HepG2 (cell line): ENCODE measurements around the gene TBC1D16. TPM values are rescaled to one million over a fixed set of nuclear protein-coding genes. Genes with fewer than 3 reads are reported as not detected.

ENCODE experiments used
- FIP1L1 ChIP-seq: fragments of 200-400 bp; formaldehyde crosslinking; IDR thresholded peaks from 2 replicates; pipeline ENCODE4 v1.6.1; 2018; ENCODE audit warnings: low read depth, mild to moderate bottlenecking, low read length, moderate library complexity, borderline replicate concordance; ENCODE audit not compliant: insufficient read depth
- FOXP1 ChIP-seq, 2 experiments: fragments of 450-650 bp in 1 of 2; IDR thresholded peaks; 2 replicates each; pipeline ENCODE4 v1.6.1; 2017 to 2018; ENCODE audit warnings: antibody characterized with exemption in 1 of 2
- RARA ChIP-seq: IDR thresholded peaks from 2 replicates; pipeline ENCODE4 v1.6.1; 2016; ENCODE audit warnings: missing genetic modification reagents, missing compliant biosample characterization
- ZNF224 ChIP-seq: sonication (generic); formaldehyde crosslinking; IDR thresholded peaks from 2 replicates; pipeline ENCODE4 v1.5.0; 2020; ENCODE audit warnings: mild to moderate bottlenecking, missing genetic modification reagents
- ZNF251 ChIP-seq: sonication (generic); formaldehyde crosslinking; IDR thresholded peaks from 2 replicates; pipeline ENCODE4 v1.9.0; 2021; ENCODE audit warnings: mild to moderate bottlenecking, missing genetic modification reagents
- ZNF501 ChIP-seq: sonication (generic); formaldehyde crosslinking; IDR thresholded peaks from 2 replicates; pipeline ENCODE4 v1.5.1; 2020; ENCODE audit warnings: mild to moderate bottlenecking, moderate library complexity, missing genetic modification reagents
- ZNF615 ChIP-seq: sonication (generic); formaldehyde crosslinking; IDR thresholded peaks from 2 replicates; pipeline ENCODE4 v1.5.0; 2020; ENCODE audit warnings: mild to moderate bottlenecking, missing genetic modification reagents, borderline replicate concordance
- ZNF720 ChIP-seq: sonication (generic); formaldehyde crosslinking; IDR thresholded peaks from 2 replicates; pipeline ENCODE4 v1.4.0; 2020; ENCODE audit warnings: missing genetic modification reagents
- ZNF839 ChIP-seq: sonication (generic); formaldehyde crosslinking; IDR thresholded peaks from 2 replicates; pipeline ENCODE4 v1.4.0; 2020; ENCODE audit warnings: missing genetic modification reagents, mild to moderate bottlenecking, borderline replicate concordance
- ZNF841 ChIP-seq: sonication (generic); formaldehyde crosslinking; IDR thresholded peaks from 2 replicates; pipeline ENCODE4 v1.8.1; 2023; ENCODE audit warnings: missing genetic modification reagents, borderline replicate concordance
- polyA plus RNA-seq, 8 experiments: library from polyadenylated mRNA; depleted of rRNA in 3 of 8; stranded (reverse) in 7 of 8; unstranded in 1 of 8; fragments of >200 nt; fragmentation: Illumina TruSeq in 4 of 8; extraction: Trizol in 4 of 8; gene quantifications; 2 replicates each; pipeline versions ENCODE4 v1.2.1 to v1.2.3, GENCODE V29; 2011 to 2016; ENCODE audit warnings: low read depth in 4 of 8, missing spikeins in 1 of 8, mixed read lengths in 1 of 8; ENCODE audit not compliant: insufficient read depth in 1 of 8
- total RNA-seq, 5 experiments: library from RNA; depleted of rRNA; stranded (reverse); fragments of >200 nt; fragmentation: Illumina TruSeq; extraction: Trizol; gene quantifications; 2 replicates each; pipeline ENCODE4 v1.2.3, GENCODE V29; 2016; ENCODE audit warnings: low read depth in 1 of 5
- TF ChIP-seq, protein P1 (sequence below): sonication (generic); formaldehyde crosslinking; IDR thresholded peaks from 2 replicates; pipeline ENCODE4 v1.5.0; 2020; ENCODE audit warnings: mild to moderate bottlenecking, missing genetic modification reagents, moderate library complexity
- TF ChIP-seq, protein P2 (sequence below): sonication (generic); formaldehyde crosslinking; IDR thresholded peaks from 2 replicates; pipeline ENCODE4 v1.5.1; 2020; ENCODE audit warnings: mild to moderate bottlenecking, moderate library complexity, missing genetic modification reagents
- TF ChIP-seq, protein P3 (sequence below): sonication (generic); formaldehyde crosslinking; IDR thresholded peaks from 2 replicates; pipeline ENCODE4 v1.5.1; 2020; ENCODE audit warnings: mild to moderate bottlenecking, missing genetic modification reagents, borderline replicate concordance
- TF ChIP-seq, protein P4 (sequence below): sonication (generic); formaldehyde crosslinking; IDR thresholded peaks from 2 replicates; pipeline ENCODE4 v1.8.1; 2023; ENCODE audit warnings: mild to moderate bottlenecking, missing genetic modification reagents
- TF ChIP-seq, protein P5 (sequence below): sonication (generic); formaldehyde crosslinking; IDR thresholded peaks from 2 replicates; pipeline ENCODE4 v1.4.0; 2020; ENCODE audit warnings: mild to moderate bottlenecking, missing genetic modification reagents
- TF ChIP-seq, protein P6 (sequence below): fragments of 450-650 bp; IDR thresholded peaks from 2 replicates; pipeline ENCODE4 v1.6.1; 2017

The TBC1D16 gene
- total and polyA plus RNA-seq, 2 of the 13 experiments (the other 11 are each of a cell fraction or from before 2014, with no cell fraction given), result 14.9 to 24.9 TPM

DNA sequence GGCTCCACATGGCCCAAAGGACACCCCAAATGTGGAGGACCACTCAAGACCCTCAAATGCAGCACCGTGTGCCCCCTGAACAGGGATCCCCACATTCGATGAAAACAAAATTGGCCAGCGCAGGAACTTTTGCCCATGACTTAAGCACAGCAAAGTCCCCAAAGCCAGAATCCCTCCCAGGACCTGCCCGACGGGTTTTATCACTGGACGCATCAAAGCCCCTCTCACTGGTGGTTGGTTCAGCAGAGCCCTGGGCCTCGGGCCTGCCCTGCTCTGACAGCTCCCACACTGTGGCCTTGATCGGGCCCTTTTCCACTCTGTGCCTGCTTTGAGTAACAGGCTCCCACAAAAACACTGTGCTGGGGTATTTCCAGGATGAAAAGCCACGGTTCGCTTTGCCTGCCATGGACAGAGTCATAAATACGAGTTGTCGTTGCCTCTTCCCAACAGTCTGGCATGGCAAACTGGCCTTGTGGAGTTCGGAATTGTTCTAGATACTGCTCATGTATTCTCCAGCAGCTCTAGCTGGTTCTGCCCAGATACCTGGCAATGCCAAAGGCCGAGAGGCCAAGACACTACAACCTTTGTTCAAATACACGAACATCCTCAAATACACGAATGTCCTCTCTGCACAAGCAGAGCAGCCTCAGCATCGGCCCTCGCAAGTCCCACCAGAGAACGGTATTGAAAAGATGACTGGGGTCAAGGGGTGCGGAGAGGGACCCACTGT is 46.4 kb downstream of the TBC1D16 start (continued):
- TF ChIP-seq, protein P1, sequence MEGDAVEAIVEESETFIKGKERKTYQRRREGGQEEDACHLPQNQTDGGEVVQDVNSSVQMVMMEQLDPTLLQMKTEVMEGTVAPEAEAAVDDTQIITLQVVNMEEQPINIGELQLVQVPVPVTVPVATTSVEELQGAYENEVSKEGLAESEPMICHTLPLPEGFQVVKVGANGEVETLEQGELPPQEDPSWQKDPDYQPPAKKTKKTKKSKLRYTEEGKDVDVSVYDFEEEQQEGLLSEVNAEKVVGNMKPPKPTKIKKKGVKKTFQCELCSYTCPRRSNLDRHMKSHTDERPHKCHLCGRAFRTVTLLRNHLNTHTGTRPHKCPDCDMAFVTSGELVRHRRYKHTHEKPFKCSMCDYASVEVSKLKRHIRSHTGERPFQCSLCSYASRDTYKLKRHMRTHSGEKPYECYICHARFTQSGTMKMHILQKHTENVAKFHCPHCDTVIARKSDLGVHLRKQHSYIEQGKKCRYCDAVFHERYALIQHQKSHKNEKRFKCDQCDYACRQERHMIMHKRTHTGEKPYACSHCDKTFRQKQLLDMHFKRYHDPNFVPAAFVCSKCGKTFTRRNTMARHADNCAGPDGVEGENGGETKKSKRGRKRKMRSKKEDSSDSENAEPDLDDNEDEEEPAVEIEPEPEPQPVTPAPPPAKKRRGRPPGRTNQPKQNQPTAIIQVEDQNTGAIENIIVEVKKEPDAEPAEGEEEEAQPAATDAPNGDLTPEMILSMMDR (CRISPR knock-in tag), result no peak
- TF ChIP-seq, protein P2, sequence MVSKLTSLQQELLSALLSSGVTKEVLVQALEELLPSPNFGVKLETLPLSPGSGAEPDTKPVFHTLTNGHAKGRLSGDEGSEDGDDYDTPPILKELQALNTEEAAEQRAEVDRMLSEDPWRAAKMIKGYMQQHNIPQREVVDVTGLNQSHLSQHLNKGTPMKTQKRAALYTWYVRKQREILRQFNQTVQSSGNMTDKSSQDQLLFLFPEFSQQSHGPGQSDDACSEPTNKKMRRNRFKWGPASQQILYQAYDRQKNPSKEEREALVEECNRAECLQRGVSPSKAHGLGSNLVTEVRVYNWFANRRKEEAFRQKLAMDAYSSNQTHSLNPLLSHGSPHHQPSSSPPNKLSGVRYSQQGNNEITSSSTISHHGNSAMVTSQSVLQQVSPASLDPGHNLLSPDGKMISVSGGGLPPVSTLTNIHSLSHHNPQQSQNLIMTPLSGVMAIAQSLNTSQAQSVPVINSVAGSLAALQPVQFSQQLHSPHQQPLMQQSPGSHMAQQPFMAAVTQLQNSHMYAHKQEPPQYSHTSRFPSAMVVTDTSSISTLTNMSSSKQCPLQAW (CRISPR knock-in tag), result 0 out of 2 replicates have a peak, but pooled peaks have one; percentile 20
- TF ChIP-seq ZNF501 (CRISPR knock-in tag) (no peak), ZNF839 (CRISPR knock-in tag) (no peak), FIP1L1 (no peak), ZNF841 (CRISPR knock-in tag) (no peak), ZNF615 (CRISPR knock-in tag) (no peak), FOXP1 (IDR thresholded peaks at IDR 0.05) (no peak), FOXP1 (CRISPR knock-in tag; IDR thresholded peaks at IDR 0.05) (no peak), RARA (CRISPR knock-in tag) (no peak), ZNF720 (CRISPR knock-in tag) (no peak), ZNF224 (CRISPR knock-in tag) (peak; percentile 36; the same call in 1 of the 2 replicates), ZNF251 (CRISPR knock-in tag) (no peak)
- TF ChIP-seq, protein P3, sequence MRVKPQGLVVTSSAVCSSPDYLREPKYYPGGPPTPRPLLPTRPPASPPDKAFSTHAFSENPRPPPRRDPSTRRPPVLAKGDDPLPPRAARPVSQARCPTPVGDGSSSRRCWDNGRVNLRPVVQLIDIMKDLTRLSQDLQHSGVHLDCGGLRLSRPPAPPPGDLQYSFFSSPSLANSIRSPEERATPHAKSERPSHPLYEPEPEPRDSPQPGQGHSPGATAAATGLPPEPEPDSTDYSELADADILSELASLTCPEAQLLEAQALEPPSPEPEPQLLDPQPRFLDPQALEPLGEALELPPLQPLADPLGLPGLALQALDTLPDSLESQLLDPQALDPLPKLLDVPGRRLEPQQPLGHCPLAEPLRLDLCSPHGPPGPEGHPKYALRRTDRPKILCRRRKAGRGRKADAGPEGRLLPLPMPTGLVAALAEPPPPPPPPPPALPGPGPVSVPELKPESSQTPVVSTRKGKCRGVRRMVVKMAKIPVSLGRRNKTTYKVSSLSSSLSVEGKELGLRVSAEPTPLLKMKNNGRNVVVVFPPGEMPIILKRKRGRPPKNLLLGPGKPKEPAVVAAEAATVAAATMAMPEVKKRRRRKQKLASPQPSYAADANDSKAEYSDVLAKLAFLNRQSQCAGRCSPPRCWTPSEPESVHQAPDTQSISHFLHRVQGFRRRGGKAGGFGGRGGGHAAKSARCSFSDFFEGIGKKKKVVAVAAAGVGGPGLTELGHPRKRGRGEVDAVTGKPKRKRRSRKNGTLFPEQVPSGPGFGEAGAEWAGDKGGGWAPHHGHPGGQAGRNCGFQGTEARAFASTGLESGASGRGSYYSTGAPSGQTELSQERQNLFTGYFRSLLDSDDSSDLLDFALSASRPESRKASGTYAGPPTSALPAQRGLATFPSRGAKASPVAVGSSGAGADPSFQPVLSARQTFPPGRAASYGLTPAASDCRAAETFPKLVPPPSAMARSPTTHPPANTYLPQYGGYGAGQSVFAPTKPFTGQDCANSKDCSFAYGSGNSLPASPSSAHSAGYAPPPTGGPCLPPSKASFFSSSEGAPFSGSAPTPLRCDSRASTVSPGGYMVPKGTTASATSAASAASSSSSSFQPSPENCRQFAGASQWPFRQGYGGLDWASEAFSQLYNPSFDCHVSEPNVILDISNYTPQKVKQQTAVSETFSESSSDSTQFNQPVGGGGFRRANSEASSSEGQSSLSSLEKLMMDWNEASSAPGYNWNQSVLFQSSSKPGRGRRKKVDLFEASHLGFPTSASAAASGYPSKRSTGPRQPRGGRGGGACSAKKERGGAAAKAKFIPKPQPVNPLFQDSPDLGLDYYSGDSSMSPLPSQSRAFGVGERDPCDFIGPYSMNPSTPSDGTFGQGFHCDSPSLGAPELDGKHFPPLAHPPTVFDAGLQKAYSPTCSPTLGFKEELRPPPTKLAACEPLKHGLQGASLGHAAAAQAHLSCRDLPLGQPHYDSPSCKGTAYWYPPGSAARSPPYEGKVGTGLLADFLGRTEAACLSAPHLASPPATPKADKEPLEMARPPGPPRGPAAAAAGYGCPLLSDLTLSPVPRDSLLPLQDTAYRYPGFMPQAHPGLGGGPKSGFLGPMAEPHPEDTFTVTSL (CRISPR knock-in tag), result no peak
- TF ChIP-seq, protein P4, sequence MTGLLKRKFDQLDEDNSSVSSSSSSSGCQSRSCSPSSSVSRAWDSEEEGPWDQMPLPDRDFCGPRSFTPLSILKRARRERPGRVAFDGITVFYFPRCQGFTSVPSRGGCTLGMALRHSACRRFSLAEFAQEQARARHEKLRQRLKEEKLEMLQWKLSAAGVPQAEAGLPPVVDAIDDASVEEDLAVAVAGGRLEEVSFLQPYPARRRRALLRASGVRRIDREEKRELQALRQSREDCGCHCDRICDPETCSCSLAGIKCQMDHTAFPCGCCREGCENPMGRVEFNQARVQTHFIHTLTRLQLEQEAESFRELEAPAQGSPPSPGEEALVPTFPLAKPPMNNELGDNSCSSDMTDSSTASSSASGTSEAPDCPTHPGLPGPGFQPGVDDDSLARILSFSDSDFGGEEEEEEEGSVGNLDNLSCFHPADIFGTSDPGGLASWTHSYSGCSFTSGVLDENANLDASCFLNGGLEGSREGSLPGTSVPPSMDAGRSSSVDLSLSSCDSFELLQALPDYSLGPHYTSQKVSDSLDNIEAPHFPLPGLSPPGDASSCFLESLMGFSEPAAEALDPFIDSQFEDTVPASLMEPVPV (CRISPR knock-in tag), result no peak
- TF ChIP-seq, protein P5, sequence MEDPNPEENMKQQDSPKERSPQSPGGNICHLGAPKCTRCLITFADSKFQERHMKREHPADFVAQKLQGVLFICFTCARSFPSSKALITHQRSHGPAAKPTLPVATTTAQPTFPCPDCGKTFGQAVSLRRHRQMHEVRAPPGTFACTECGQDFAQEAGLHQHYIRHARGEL, result 0 out of 2 replicates have a peak, but pooled peaks have one; percentile 13
- TF ChIP-seq, protein P6, sequence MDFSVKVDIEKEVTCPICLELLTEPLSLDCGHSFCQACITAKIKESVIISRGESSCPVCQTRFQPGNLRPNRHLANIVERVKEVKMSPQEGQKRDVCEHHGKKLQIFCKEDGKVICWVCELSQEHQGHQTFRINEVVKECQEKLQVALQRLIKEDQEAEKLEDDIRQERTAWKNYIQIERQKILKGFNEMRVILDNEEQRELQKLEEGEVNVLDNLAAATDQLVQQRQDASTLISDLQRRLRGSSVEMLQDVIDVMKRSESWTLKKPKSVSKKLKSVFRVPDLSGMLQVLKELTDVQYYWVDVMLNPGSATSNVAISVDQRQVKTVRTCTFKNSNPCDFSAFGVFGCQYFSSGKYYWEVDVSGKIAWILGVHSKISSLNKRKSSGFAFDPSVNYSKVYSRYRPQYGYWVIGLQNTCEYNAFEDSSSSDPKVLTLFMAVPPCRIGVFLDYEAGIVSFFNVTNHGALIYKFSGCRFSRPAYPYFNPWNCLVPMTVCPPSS, result no peak
